ENCODE data around the gene ADAMTSL1.

ADAMTSL1 gene

DNA sequence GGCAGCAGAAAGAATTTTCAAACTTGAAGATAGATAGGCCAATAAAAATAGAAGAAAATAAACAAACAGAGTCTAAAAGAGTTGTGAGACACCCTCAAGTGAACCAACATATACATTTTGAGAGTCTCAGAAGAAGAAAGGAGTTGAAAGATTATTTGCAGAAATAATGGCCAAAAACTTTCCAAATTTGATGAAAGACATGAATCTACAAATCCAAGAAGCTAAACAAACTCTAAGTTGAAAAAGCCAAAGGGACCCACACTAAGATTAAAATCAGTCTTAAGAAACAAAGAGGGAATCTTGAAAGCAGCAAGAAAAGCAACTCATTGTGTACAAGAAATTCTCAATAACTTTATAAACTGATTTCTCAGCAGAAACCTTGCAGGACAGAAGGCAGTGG, 422.1 kb downstream of the ADAMTSL1 start:
- H3K36me3 Mint-ChIP-seq: no peaks in the 10 kb centered on the region
- H3K4me3 Mint-ChIP-seq: no peak overlapping the region
- ATAC-seq: no peak
- H3K4me1 Mint-ChIP-seq: no peaks in the 10 kb centered on the region
- peaks cover 9% of the 10 kb centered on the region for H3K27me3 Mint-ChIP-seq
- H3K27ac Mint-ChIP-seq: no peak overlapping the region
- H3K9me3 Mint-ChIP-seq: peaks cover 18% of the 10 kb centered on the region

GRCh38 chr9:18896531-18897179, 422.7 kb downstream of the ADAMTSL1 start:
- no peak overlapping the region for H3K4me3 Mint-ChIP-seq
- peaks cover 21% of the 10 kb centered on the region for H3K9me3 Mint-ChIP-seq
- H3K27me3 Mint-ChIP-seq: peaks cover 9% of the 10 kb centered on the region
- no peak overlapping the region for H3K27ac Mint-ChIP-seq
- H3K36me3 Mint-ChIP-seq: no peaks in the 10 kb centered on the region
- no peaks in the 10 kb centered on the region for H3K4me1 Mint-ChIP-seq
- ATAC-seq: no peak

GRCh38 chr9:18903450-18903849, 429.5 kb downstream of the ADAMTSL1 start:
- H3K36me3 Mint-ChIP-seq: no peaks in the 10 kb centered on the region
- peaks cover 2% of the 10 kb centered on the region for H3K27me3 Mint-ChIP-seq
- H3K4me1 Mint-ChIP-seq: no peaks in the 10 kb centered on the region
- H3K4me3 Mint-ChIP-seq: no peak overlapping the region
- H3K27ac Mint-ChIP-seq: no peak overlapping the region
- H3K9me3 Mint-ChIP-seq: peaks cover 16% of the 10 kb centered on the region
- ATAC-seq: no peak

- H3K27me3 Mint-ChIP-seq: no peaks in the 10 kb centered on the region
- H3K36me3 Mint-ChIP-seq: no peaks in the 10 kb centered on the region
- no peak overlapping the region for H3K4me3 Mint-ChIP-seq
- H3K4me1 Mint-ChIP-seq: no peaks in the 10 kb centered on the region
- H3K27ac Mint-ChIP-seq: no peak overlapping the region
- no peak for ATAC-seq
- H3K9me3 Mint-ChIP-seq: peaks cover 13% of the 10 kb centered on the region
Measured at GRCh38 chr9:18905028-18905882, 431.3 kb downstream of the ADAMTSL1 start.

DNA sequence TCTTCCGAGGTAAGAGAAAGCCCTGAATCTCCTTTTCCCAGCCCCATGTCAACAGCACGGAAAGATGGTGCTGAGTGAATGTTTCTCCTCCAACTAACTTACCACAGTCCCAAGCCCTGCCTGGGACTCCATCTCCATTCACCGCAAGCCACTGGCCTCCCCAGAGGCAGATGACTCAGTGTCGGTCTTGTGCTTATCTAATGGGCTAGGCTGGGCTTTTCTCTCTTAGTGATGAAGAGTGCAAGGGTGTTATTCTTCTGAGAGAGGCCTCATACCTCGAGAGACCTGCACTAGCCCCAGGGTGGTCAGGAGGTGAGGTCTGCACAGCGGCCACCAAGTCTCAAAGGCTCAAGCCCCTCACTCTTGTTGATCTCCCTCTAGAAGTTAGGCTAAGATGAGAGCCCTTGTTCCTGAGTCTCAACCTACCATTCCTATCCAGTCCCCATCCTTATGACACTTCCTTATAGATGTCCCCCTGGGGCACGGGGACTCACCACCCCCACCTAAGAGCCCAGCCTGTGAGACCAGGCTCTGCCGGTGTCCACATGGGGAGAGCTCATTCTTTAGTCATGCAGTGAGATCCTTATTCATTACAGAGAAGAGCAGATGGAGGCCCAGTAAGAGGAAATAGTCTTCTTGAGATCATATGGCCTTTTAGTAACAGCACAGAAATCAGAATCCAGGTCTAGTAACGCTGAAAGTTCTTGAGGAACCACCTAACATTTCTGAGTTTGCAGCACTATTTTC, 432.1 kb downstream of the ADAMTSL1 start:
- no peak overlapping the region for H3K4me3 Mint-ChIP-seq
- no peaks in the 10 kb centered on the region for H3K36me3 Mint-ChIP-seq
- no peak for ATAC-seq
- H3K4me1 Mint-ChIP-seq: no peaks in the 10 kb centered on the region
- H3K27me3 Mint-ChIP-seq: no peaks in the 10 kb centered on the region
- peaks cover 8% of the 10 kb centered on the region for H3K9me3 Mint-ChIP-seq
- no peak overlapping the region for H3K27ac Mint-ChIP-seq

- H3K9me3 Mint-ChIP-seq: peaks cover 5% of the 10 kb centered on the region
- no peaks in the 10 kb centered on the region for H3K4me1 Mint-ChIP-seq
- no peak overlapping the region for H3K4me3 Mint-ChIP-seq
- no peak for ATAC-seq
- H3K27ac Mint-ChIP-seq: no peak overlapping the region
- H3K27me3 Mint-ChIP-seq: no peaks in the 10 kb centered on the region
- no peaks in the 10 kb centered on the region for H3K36me3 Mint-ChIP-seq
Measured at GRCh38 chr9:18906656-18907395, 432.9 kb downstream of the ADAMTSL1 start.

GRCh38 chr9:18907927-18908625, 434.1 kb downstream of the ADAMTSL1 start:
- Mint-ChIP-seq H3K4me3 (no peak overlapping the region), H3K4me1 (no peaks in the 10 kb centered on the region), H3K27me3 (no peaks in the 10 kb centered on the region), H3K27ac (no peak overlapping the region), H3K36me3 (no peaks in the 10 kb centered on the region), H3K9me3 (no peaks in the 10 kb centered on the region)
- ATAC-seq: no peak

DNA sequence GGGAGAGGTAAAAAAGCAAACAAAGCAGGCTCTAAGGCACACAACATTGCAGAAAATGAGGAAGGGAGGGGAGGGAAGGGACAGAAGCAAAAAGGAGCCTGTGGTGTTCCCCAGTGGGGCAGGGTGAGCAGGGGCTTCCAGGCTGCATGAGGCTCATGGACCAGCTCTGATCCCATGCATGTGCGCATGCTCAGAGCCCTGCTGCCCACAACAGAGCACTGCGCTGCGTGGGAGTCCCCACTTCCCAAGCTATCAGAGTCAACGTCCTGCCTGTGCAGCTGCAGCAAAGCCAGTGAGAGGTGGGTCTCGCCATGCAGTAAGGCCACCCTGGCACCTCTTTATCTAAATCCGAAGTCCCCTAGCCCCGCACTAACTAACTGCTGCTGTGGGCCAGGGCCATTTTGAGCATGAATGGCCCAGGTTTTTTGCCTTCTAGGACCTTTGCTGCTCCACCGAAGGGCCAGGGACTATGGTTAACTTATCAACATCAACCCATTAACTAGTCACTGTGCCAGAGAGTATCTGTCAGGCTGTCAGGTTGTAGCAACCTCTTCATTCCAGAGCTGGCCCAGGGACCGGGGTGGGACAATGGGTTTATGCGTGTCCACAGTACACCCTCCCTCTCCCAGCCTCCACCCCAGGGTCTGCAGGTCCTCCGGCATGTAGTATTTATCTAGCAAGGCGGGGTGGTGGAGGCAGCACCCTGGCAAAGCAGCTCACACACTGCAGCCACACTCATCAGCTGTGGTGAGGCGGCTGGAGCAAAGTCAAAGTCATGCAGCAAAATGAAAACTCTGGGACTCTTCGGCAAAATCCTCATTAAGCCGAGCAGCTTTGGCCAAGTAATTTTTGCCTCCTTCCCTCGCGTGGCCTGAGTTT, 435.4 kb downstream of the ADAMTSL1 start:
- H3K4me3 Mint-ChIP-seq: no peak overlapping the region
- H3K27ac Mint-ChIP-seq: no peak overlapping the region
- no peak for ATAC-seq
- H3K27me3 Mint-ChIP-seq: no peaks in the 10 kb centered on the region
- H3K36me3 Mint-ChIP-seq: no peaks in the 10 kb centered on the region
- no peaks in the 10 kb centered on the region for H3K9me3 Mint-ChIP-seq
- H3K4me1 Mint-ChIP-seq: no peaks in the 10 kb centered on the region

GRCh38 chr9:18910435-18910834, 436.5 kb downstream of the ADAMTSL1 start:
- ATAC-seq: no peak
- Mint-ChIP-seq H3K4me3 (no peak overlapping the region), H3K27ac (no peak overlapping the region), H3K27me3 (no peaks in the 10 kb centered on the region), H3K4me1 (no peaks in the 10 kb centered on the region), H3K9me3 (no peaks in the 10 kb centered on the region), H3K36me3 (no peaks in the 10 kb centered on the region)

- no peaks in the 10 kb centered on the region for H3K9me3 Mint-ChIP-seq
- no peak for ATAC-seq
- H3K27ac Mint-ChIP-seq: no peak overlapping the region
- H3K36me3 Mint-ChIP-seq: no peaks in the 10 kb centered on the region
- no peak overlapping the region for H3K4me3 Mint-ChIP-seq
- no peaks in the 10 kb centered on the region for H3K4me1 Mint-ChIP-seq
- no peaks in the 10 kb centered on the region for H3K27me3 Mint-ChIP-seq
Measured at GRCh38 chr9:18910916-18911315, 437.0 kb downstream of the ADAMTSL1 start.

DNA sequence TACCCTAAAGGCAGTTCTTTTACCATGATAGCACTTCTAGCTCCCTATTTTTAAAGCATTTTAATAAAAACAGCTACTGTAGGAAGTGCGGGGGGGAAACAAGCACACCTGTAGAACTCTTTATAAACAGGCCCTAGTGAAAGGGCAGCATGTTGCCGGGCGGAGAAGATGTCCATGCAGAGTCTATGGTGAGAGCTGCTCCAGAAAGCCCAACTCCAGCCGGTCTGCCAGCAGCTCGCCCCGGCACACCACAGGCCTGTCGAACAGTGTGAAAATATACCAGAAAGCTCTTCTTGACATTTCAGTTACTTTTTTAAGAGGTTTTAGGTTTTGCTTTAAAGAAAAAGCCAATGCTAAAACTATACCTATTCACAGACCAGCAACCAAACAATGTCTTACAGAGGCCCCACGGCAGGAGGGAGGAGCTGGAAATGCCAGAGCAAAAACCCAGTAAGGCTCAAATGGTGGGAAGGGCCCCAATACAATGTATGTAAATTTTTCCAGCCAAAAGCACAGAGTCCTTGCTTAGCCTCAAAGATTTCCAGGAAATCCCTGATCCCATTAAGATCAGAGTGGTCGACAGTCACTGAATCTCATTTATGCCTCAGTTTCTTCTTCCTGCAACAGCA, 437.9 kb downstream of the ADAMTSL1 start:
- Mint-ChIP-seq H3K4me1 (no peaks in the 10 kb centered on the region), H3K27me3 (no peaks in the 10 kb centered on the region), H3K9me3 (no peaks in the 10 kb centered on the region), H3K4me3 (no peak overlapping the region), H3K36me3 (no peaks in the 10 kb centered on the region), H3K27ac (no peak overlapping the region)
- ATAC-seq: no peak

DNA sequence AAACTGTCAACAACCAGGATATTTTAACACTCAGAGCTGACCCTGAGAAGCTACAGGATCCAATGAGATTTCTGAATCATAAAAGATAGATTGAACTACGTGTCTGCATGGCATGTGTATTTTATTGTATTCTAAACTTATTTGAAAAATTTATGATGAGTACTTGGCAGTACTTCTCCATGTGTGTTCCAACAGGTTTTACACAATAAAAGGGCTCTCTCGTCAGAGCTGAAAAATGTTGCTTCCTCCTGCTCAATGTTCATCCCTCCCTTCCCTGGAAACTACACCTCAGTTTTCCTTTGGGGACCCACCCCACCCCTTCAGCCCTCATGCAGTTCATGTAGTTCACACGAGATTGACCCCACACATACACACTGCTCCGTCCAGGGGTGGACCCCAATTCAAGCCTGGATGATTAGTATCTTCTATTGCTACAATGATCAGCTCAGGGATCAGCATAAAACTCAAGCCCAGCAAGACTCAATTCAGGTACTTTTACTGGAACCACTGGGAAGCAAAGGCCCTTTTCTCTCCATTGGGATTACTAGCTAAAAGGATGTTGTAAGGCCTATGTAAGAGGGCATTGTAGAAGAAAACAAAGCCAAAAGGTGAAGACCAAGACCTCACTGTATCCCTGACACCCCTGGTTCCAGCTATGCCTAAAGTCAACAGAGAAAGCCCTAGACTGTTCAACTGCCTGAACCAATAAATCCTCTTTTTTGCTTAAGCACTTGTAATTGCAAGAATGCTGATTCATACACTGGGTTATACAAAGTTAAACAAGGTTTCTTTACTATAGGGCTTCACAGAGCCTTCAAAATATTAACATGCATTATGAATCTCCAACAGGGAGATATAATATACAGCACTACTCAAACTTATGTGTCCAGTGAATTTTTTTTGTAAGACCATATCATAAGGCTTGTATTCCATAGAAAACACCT, 446.5 kb downstream of the ADAMTSL1 start:
- ATAC-seq: no peak
- H3K4me3 Mint-ChIP-seq: no peak overlapping the region
- H3K27ac Mint-ChIP-seq: no peak overlapping the region
- H3K9me3 Mint-ChIP-seq: no peaks in the 10 kb centered on the region
- no peaks in the 10 kb centered on the region for H3K4me1 Mint-ChIP-seq
- H3K36me3 Mint-ChIP-seq: no peaks in the 10 kb centered on the region
- H3K27me3 Mint-ChIP-seq: no peaks in the 10 kb centered on the region
